NCI-H2196 treated with DMSO at 0.1 percent for 48 hours (cell line): Measurements from ENCODE around the gene PIGM.
"Not testable (repeated sequence)": the region's sequence is repeated elsewhere in the genome, so short reads cannot be mapped to it uniquely, and the experiment has no call there.

Experiments used
- DNase-seq: peaks from one replicate; lab custom pipeline; 2025; ENCODE audit not compliant: unreplicated experiment; lab: John Stamatoyannopoulos, UW

Gene PIGM

GRCh38 chr1:160061369-160062229 lies 29.8 kb upstream of the PIGM start:
- no peak for DNase-seq

GRCh38 chr1:160058087-160058486 lies 26.3 kb upstream of the PIGM start:
- DNase-seq, result no peak

GRCh38 chr1:160056648-160057169 lies 24.9 kb upstream of the PIGM start:
- DNase-seq, result no peak

GRCh38 chr1:160053548-160054365 lies 22.0 kb upstream of the PIGM start:
- no peak for DNase-seq

- DNase-seq, result no peak
Measured at GRCh38 chr1:160052936-160053335, 21.1 kb upstream of the PIGM start.

GRCh38 chr1:160050619-160051018 lies 18.8 kb upstream of the PIGM start:
- DNase-seq, result no peak

GRCh38 chr1:160050182-160050581 lies 18.4 kb upstream of the PIGM start:
- DNase-seq, result not testable (repeated sequence)

GRCh38 chr1:160049101-160049500 lies 17.3 kb upstream of the PIGM start:
- DNase-seq, result no peak

GRCh38 chr1:160048335-160048734 lies 16.5 kb upstream of the PIGM start:
- no peak for DNase-seq

GRCh38 chr1:160047111-160047991 lies 15.6 kb upstream of the PIGM start:
- DNase-seq, result no peak

GRCh38 chr1:160046494-160047110 lies 14.8 kb upstream of the PIGM start:
- DNase-seq, result no peak

GRCh38 chr1:160045653-160046052 lies 13.9 kb upstream of the PIGM start:
- no peak for DNase-seq

- no peak for DNase-seq
Measured at GRCh38 chr1:160043543-160043942, 11.8 kb upstream of the PIGM start.

- no peak for DNase-seq
Measured at GRCh38 chr1:160040476-160040875, 8.7 kb upstream of the PIGM start.

- no peak for DNase-seq
Measured at GRCh38 chr1:160032165-160032820, 503 bp upstream of the PIGM start.

- no peak for DNase-seq
Measured at GRCh38 chr1:160030657-160031364, 979 bp downstream of the PIGM start.

GRCh38 chr1:160028426-160028825 lies 3.4 kb downstream of the PIGM start:
- no peak for DNase-seq

- no peak for DNase-seq
Measured at GRCh38 chr1:160025314-160025713, 6.5 kb downstream of the PIGM start.

GRCh38 chr1:160024195-160024905 lies 7.4 kb downstream of the PIGM start:
- no peak for DNase-seq
